HCT116 (cell line): Measurements from ENCODE around the gene PJA1.

Experiments
- CTCF ChIP-seq, 3 experiments: fragments of 200-600 bp in 1 of 3; sonication (generic) in 1 of 3; IDR thresholded peaks in 2 of 3; conservative IDR thresholded peaks in 1 of 3; 2 replicates each; pipeline ENCODE4 v1.5.1; 2012 to 2017; ENCODE audit warnings: low read depth in 2 of 3, low read length in 2 of 3, antibody characterized with exemption in 1 of 3, borderline replicate concordance in 1 of 3, control low read depth in 1 of 3, mild to moderate bottlenecking in 1 of 3, mixed read lengths in 1 of 3, mixed run types in 1 of 3, moderate library complexity in 1 of 3; ENCODE audit not compliant: insufficient read depth in 1 of 3
- ELF1 ChIP-seq: IDR thresholded peaks from 2 replicates; pipeline ENCODE4 v1.6.1; 2012; ENCODE audit warnings: low read depth, borderline replicate concordance
- EZH2phosphoT487 ChIP-seq: fragments of 200-600 bp; IDR thresholded peaks from 2 replicates; pipeline ENCODE4 v1.6.1; 2018; ENCODE audit warnings: antibody characterized with exemption, borderline replicate concordance
- POLR2AphosphoS5 ChIP-seq: IDR thresholded peaks from 2 replicates; pipeline ENCODE4 v1.6.1; 2011; ENCODE audit warnings: mild to moderate bottlenecking, low read depth, low read length, moderate library complexity
- RAD21 ChIP-seq: IDR thresholded peaks from 2 replicates; pipeline ENCODE4 v1.6.1; 2012; ENCODE audit warnings: low read depth, mild to moderate bottlenecking
- ZBTB33 ChIP-seq: IDR thresholded peaks from 2 replicates; pipeline ENCODE4 v1.6.1; 2011; ENCODE audit warnings: mild to moderate bottlenecking, low read length, moderate library complexity; ENCODE audit not compliant: insufficient replicate concordance; ENCODE audit errors: extremely low read depth

GRCh38 chrX:69178592-69178991 lies 13.3 kb upstream of the PJA1 start:
- TF ChIP-seq CTCF (IDR thresholded peaks at IDR 0.05 in 2 of 3, conservative IDR thresholded peaks at IDR 0.05 in 1 of 3; ENCODE audit: borderline replicate concordance in 1 of 3, insufficient read depth in 1 of 3, low read depth in 2 of 3, low read length in 2 of 3) (no peak), RAD21 (no peak), ZBTB33 (no peak), EZH2phosphoT487 (no peak), ELF1 (no peak), POLR2AphosphoS5 (no peak)
